T-helper 2 cell treated with Interferon-gamma antibody and Interleukin-4, amounts not matched to agents 5 μg/mL and 100 μg/mL, for 36 hours (primary cell): ENCODE data around the gene SLX4.

Experiments
- DNase-seq: peaks from one replicate; pipeline ENCODE4 v3.0.0; 2021; ENCODE audit warnings: low spot score
- H3K27ac Mint-ChIP-seq: one replicate; pipeline ENCODE4 v1.8.0; 2021; ENCODE audit warnings: mild to moderate bottlenecking, mixed read lengths
- H3K27me3 Mint-ChIP-seq: one replicate; pipeline ENCODE4 v1.8.0; 2021; ENCODE audit warnings: low read depth, mixed read lengths
- H3K36me3 Mint-ChIP-seq: one replicate; pipeline ENCODE4 v1.8.0; 2021; ENCODE audit warnings: low read depth, mixed read lengths
- H3K4me1 Mint-ChIP-seq: one replicate; pipeline ENCODE4 v1.8.0; 2021; ENCODE audit warnings: low read depth, mixed read lengths
- H3K4me3 Mint-ChIP-seq: one replicate; pipeline ENCODE4 v1.8.0; 2022; ENCODE audit warnings: mild to moderate bottlenecking, moderate library complexity, mixed read lengths
- H3K9me3 Mint-ChIP-seq: one replicate; pipeline ENCODE4 v1.8.0; 2021; ENCODE audit warnings: mixed read lengths

Gene SLX4

GRCh38 chr16:3598236-3598635, 13.2 kb downstream of the SLX4 start:
- H3K27ac Mint-ChIP-seq = no peak overlapping the region
- H3K36me3 Mint-ChIP-seq = peaks cover 31% of the 10 kb centered on the region
- no peaks in the 10 kb centered on the region for H3K4me1 Mint-ChIP-seq

DNA sequence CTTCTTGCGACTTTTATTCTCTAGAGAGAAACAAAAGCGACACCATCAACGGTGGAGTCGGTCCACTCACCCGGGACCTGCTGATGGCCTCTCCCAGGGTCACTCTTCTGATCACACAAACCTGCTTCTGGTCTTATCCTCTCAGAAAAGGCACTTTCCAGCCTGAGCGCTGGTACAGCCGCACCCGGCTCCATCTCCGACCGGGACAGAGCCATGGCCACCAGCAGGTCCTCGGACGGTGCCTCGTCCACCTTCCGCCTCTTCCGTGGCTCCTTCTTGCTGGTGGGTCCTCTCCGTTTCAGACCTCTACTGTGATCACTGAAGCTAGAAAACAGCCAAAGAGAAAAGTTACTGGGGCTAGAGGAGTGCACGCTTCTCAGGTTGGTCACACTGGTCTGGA, 13.7 kb downstream of the SLX4 start:
- no peak for DNase-seq
- Mint-ChIP-seq H3K4me1 (no peaks in the 10 kb centered on the region), H3K36me3 (peaks cover 30% of the 10 kb centered on the region), H3K4me3 (no peak overlapping the region), H3K27me3 (no peaks in the 10 kb centered on the region), H3K9me3 (no peaks in the 10 kb centered on the region), H3K27ac (no peak overlapping the region)

More at GRCh38 chr16:3598236-3598635, 13.2 kb downstream of the SLX4 start:
- H3K4me3 Mint-ChIP-seq = no peak overlapping the region
- no peaks in the 10 kb centered on the region for H3K27me3 Mint-ChIP-seq
- no peaks in the 10 kb centered on the region for H3K9me3 Mint-ChIP-seq
- no peak for DNase-seq

DNA sequence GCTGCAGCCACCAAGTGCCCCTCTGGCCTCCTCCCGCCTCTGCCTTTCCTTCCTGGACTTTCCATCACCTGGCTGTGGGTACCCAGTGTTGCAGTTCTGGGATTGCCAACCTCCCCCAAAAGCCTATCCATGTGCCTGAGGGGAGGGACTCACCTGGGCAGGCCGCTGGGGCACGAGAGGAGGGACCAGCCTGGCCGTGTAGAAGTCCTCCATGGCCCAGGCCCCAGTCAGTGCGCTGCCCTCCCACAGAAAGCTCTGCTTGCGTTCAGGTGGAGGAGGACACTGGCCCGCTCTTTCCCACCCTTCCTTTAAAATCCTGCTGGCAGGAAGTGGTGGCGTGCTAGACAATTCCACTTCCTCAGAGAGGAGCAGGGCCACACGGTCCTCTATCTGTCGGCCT, 14.2 kb downstream of the SLX4 start:
- Mint-ChIP-seq H3K9me3 (no peaks in the 10 kb centered on the region), H3K4me1 (no peaks in the 10 kb centered on the region), H3K27ac (no peak overlapping the region), H3K36me3 (peaks cover 32% of the 10 kb centered on the region), H3K4me3 (no peak overlapping the region), H3K27me3 (no peaks in the 10 kb centered on the region)
- DNase-seq = no peak

- H3K27ac Mint-ChIP-seq = no peak overlapping the region
- H3K27me3 Mint-ChIP-seq = no peaks in the 10 kb centered on the region
- no peak overlapping the region for H3K4me3 Mint-ChIP-seq
- peaks cover 30% of the 10 kb centered on the region for H3K36me3 Mint-ChIP-seq
- DNase-seq = no peak
- peaks cover under 1% of the 10 kb centered on the region for H3K4me1 Mint-ChIP-seq
- no peaks in the 10 kb centered on the region for H3K9me3 Mint-ChIP-seq
Measured at GRCh38 chr16:3596101-3596861, 15.1 kb downstream of the SLX4 start.

DNA sequence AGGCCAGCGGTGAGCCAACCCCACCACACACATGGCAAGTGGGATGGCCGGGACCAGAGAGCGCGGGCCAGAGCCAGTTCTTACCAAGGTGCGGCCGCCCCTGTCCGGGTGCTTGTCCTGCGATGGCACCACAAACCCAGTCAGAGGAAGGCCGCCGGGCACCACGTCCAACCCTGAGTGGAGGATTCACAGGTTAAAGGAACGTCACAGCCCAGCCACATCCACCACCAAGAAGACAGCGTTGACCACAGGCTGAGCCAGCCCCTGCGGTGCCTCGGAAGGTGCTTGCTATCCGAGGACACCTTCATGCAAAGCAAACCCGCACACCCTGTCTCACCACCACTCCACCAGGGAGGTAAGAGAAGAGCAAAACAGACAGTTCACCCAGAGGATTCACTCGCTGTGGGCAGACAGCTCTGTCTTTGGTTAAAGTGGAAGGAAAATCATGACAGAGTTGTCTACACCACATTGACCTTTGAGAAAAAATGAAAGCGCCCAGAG, 15.8 kb downstream of the SLX4 start:
- no peaks in the 10 kb centered on the region for H3K27me3 Mint-ChIP-seq
- H3K4me3 Mint-ChIP-seq = no peak overlapping the region
- no peak overlapping the region for H3K27ac Mint-ChIP-seq
- H3K9me3 Mint-ChIP-seq = no peaks in the 10 kb centered on the region
- no peak for DNase-seq
- peaks cover 4% of the 10 kb centered on the region for H3K4me1 Mint-ChIP-seq
- H3K36me3 Mint-ChIP-seq = peaks cover 29% of the 10 kb centered on the region

- H3K4me1 Mint-ChIP-seq = peaks cover 4% of the 10 kb centered on the region
Measured at GRCh38 chr16:3595110-3595486, 16.3 kb downstream of the SLX4 start.

GRCh38 chr16:3594316-3595109, 16.9 kb downstream of the SLX4 start:
- DNase-seq = no peak
- H3K9me3 Mint-ChIP-seq = no peaks in the 10 kb centered on the region
- H3K4me3 Mint-ChIP-seq = no peak overlapping the region
- H3K36me3 Mint-ChIP-seq = peaks cover 26% of the 10 kb centered on the region
- peaks cover 4% of the 10 kb centered on the region for H3K4me1 Mint-ChIP-seq
- H3K27ac Mint-ChIP-seq = no peak overlapping the region
- no peaks in the 10 kb centered on the region for H3K27me3 Mint-ChIP-seq

More at GRCh38 chr16:3595110-3595486, 16.3 kb downstream of the SLX4 start:
- H3K27me3 Mint-ChIP-seq = no peaks in the 10 kb centered on the region
- no peaks in the 10 kb centered on the region for H3K9me3 Mint-ChIP-seq
- no peak for DNase-seq
- H3K36me3 Mint-ChIP-seq = peaks cover 29% of the 10 kb centered on the region
- H3K27ac Mint-ChIP-seq = no peak overlapping the region
- no peak overlapping the region for H3K4me3 Mint-ChIP-seq

GRCh38 chr16:3592559-3592958, 18.8 kb downstream of the SLX4 start:
- Mint-ChIP-seq H3K4me1 (peaks cover 4% of the 10 kb centered on the region), H3K27me3 (no peaks in the 10 kb centered on the region), H3K9me3 (no peaks in the 10 kb centered on the region), H3K4me3 (no peak overlapping the region), H3K27ac (no peak overlapping the region), H3K36me3 (peaks cover 34% of the 10 kb centered on the region)
- DNase-seq = no peak

- H3K27ac Mint-ChIP-seq = no peak overlapping the region
Measured at GRCh38 chr16:3591991-3592390, 19.4 kb downstream of the SLX4 start.

GRCh38 chr16:3591436-3591803, 20.0 kb downstream of the SLX4 start:
- H3K27ac Mint-ChIP-seq = no peak overlapping the region
- no peak overlapping the region for H3K4me3 Mint-ChIP-seq
- no peak for DNase-seq
- H3K36me3 Mint-ChIP-seq = peaks cover 34% of the 10 kb centered on the region
- no peaks in the 10 kb centered on the region for H3K9me3 Mint-ChIP-seq
- no peaks in the 10 kb centered on the region for H3K27me3 Mint-ChIP-seq
- peaks cover 4% of the 10 kb centered on the region for H3K4me1 Mint-ChIP-seq

More at GRCh38 chr16:3591991-3592390, 19.4 kb downstream of the SLX4 start:
- Mint-ChIP-seq H3K27me3 (no peaks in the 10 kb centered on the region), H3K36me3 (peaks cover 34% of the 10 kb centered on the region), H3K9me3 (no peaks in the 10 kb centered on the region), H3K4me3 (no peak overlapping the region), H3K4me1 (peaks cover 4% of the 10 kb centered on the region)
- no peak for DNase-seq

- Mint-ChIP-seq H3K27ac (peak overlapping the region; percentile 18), H3K27me3 (no peaks in the 10 kb centered on the region), H3K4me3 (no peak overlapping the region), H3K36me3 (peaks cover 37% of the 10 kb centered on the region), H3K9me3 (no peaks in the 10 kb centered on the region), H3K4me1 (peaks cover 5% of the 10 kb centered on the region)
- no peak for DNase-seq
Measured at GRCh38 chr16:3590736-3591435, 20.5 kb downstream of the SLX4 start.

- no peaks in the 10 kb centered on the region for H3K9me3 Mint-ChIP-seq
- H3K27ac Mint-ChIP-seq = no peak overlapping the region
- peaks cover 7% of the 10 kb centered on the region for H3K4me1 Mint-ChIP-seq
- H3K27me3 Mint-ChIP-seq = no peaks in the 10 kb centered on the region
- DNase-seq = no peak
- peaks cover 32% of the 10 kb centered on the region for H3K36me3 Mint-ChIP-seq
- H3K4me3 Mint-ChIP-seq = no peak overlapping the region
Measured at GRCh38 chr16:3589991-3590701, 21.3 kb downstream of the SLX4 start.

DNA sequence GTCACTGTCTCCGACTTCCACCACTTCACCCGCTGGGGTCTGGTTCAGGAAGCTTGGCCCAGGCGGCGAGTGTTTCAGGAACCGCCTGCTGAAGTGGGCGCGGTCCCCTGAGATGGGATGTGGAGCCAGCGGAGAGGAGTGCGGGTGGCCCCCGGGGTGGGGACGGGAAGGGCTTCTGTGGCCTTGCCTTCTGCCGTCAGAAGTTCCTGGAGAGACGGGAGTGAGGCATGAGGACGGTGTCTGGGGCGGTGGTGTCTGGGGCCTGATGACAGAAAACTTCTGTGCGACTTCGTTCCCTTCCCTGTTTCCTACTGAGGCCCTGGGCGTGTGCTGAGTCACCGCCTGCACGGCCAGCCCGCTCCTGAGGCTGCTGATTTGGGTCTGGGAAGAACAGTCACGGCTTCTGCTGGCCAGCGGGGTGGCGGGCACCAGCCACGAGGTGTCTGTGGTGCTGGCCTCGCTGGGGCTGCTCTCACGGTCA, 21.9 kb downstream of the SLX4 start:
- Mint-ChIP-seq H3K4me1 (peaks cover 7% of the 10 kb centered on the region), H3K9me3 (no peaks in the 10 kb centered on the region), H3K36me3 (peaks cover 35% of the 10 kb centered on the region), H3K4me3 (no peak overlapping the region), H3K27ac (no peak overlapping the region), H3K27me3 (no peaks in the 10 kb centered on the region)
- no peak for DNase-seq
